PC-9 (cell line): ENCODE results near the gene PEX26. TPM values are rescaled to one million over a fixed set of nuclear protein-coding genes. Genes with fewer than 3 reads are reported as not detected.
A peak's percentile ranks its signal among the peaks of the same experiment; 100 is the strongest.
"Not testable (repeated sequence)": the region's sequence is repeated elsewhere in the genome, so short reads cannot be mapped to it uniquely, and the experiment has no call there.

Experiments used
- BruUV-seq: library from RNA; stranded (reverse); fragments of 400-500 nt; replicated peaks from 2 replicates; lab custom pipeline; 2021; lab: Mats Ljungman, UMichigan
- CTCF ChIA-PET: fragments of 300-600 bp; sonication (Branson Sonifier 250); formaldehyde crosslinking; loops from one replicate; lab custom pipeline; 2022; ENCODE audit warnings: antibody characterized with exemption; lab: Charles Lee
- POLR2A ChIA-PET: fragments of 300-600 bp; sonication (Branson Sonifier 250); formaldehyde crosslinking; loops from one replicate; lab custom pipeline; 2022; ENCODE audit warnings: antibody characterized with exemption; ENCODE audit not compliant: unreplicated experiment; lab: Charles Lee
- DNase-seq, 2 experiments: peaks; one replicate each; pipeline versions ENCODE4 v3.0.0 to v3.0.0-alpha.2; 2015 to 2022; ENCODE audit warnings: mixed read lengths in 1 of 2
- H2AFZ ChIP-seq: fragments of 200-600 bp; sonication (generic); 2 replicates; pipeline ENCODE4 v1.8.1; 2017; ENCODE audit warnings: antibody characterized with exemption
- H3F3A ChIP-seq: fragments of 200-600 bp; sonication (generic); 2 replicates; pipeline ENCODE4 v1.8.1; 2017; ENCODE audit warnings: antibody characterized with exemption, mild to moderate bottlenecking, low read depth; ENCODE audit not compliant: insufficient read depth
- H3K27ac ChIP-seq: fragments of 200-600 bp; sonication (generic); 2 replicates; pipeline ENCODE4 v1.6.1; 2016; ENCODE audit warnings: mixed run types
- H3K27me3 ChIP-seq: fragments of 200-600 bp; sonication (generic); 2 replicates; pipeline ENCODE4 v1.6.1; 2016; ENCODE audit warnings: low read depth, mixed run types; ENCODE audit not compliant: insufficient read depth
- H3K36me3 ChIP-seq: fragments of 200-600 bp; sonication (generic); 2 replicates; pipeline ENCODE4 v1.6.1; 2016; ENCODE audit warnings: low read depth, mixed run types
- H3K4me1 ChIP-seq: fragments of 200-600 bp; sonication (generic); replicated peaks from 2 replicates; pipeline ENCODE4 v1.6.1; 2016; ENCODE audit warnings: mixed run types; ENCODE audit not compliant: insufficient read depth
- H3K4me2 ChIP-seq: fragments of 200-600 bp; sonication (generic); 2 replicates; pipeline ENCODE4 v1.6.1; 2017; ENCODE audit warnings: mixed run types
- H3K4me3 ChIP-seq: fragments of 200-600 bp; sonication (generic); 2 replicates; pipeline ENCODE4 v1.6.1; 2016; ENCODE audit warnings: mixed run types
- H3K79me2 ChIP-seq: fragments of 200-600 bp; sonication (generic); 2 replicates; pipeline ENCODE4 v1.6.1; 2017; ENCODE audit warnings: low read depth, mixed run types
- H3K9me2 ChIP-seq: fragments of 200-600 bp; sonication (generic); 2 replicates; pipeline ENCODE4 v1.8.1; 2017; ENCODE audit warnings: mild to moderate bottlenecking; ENCODE audit not compliant: insufficient read depth
- H3K9me3 ChIP-seq: fragments of 200-600 bp; sonication (generic); 2 replicates; pipeline ENCODE4 v1.8.1; 2016; ENCODE audit warnings: low read depth; ENCODE audit not compliant: insufficient read depth
- H4K20me1 ChIP-seq: fragments of 200-600 bp; sonication (generic); 2 replicates; pipeline ENCODE4 v1.8.1; 2017; ENCODE audit not compliant: insufficient read depth
- EZH2 ChIP-seq: fragments of 200-600 bp; sonication (generic); IDR thresholded peaks from 2 replicates; pipeline ENCODE4 v1.8.0; 2017; ENCODE audit warnings: antibody characterized with exemption, low read depth
- intact Hi-C: fragments of 100-400 bp; cut with micrococcal nuclease; formaldehyde crosslinking; loops from one replicate; pipeline ENCODE4 v1.10.0; 2022; ENCODE audit not compliant: unreplicated experiment
- total RNA-seq: library from RNA; stranded (reverse); gene quantifications from 2 replicates; pipeline ENCODE4 v1.2.3, GENCODE V29; 2021
- TF ChIP-seq, protein P1 (sequence below): fragments of 200-600 bp; sonication (generic); conservative IDR thresholded peaks from 2 replicates; pipeline ENCODE4 v1.6.1; 2017; ENCODE audit warnings: mixed run types, antibody characterized with exemption, mild to moderate bottlenecking, moderate library complexity

PEX26 gene
- total RNA-seq, 1 experiment from 2014 or later = 30.0 TPM

DNA sequence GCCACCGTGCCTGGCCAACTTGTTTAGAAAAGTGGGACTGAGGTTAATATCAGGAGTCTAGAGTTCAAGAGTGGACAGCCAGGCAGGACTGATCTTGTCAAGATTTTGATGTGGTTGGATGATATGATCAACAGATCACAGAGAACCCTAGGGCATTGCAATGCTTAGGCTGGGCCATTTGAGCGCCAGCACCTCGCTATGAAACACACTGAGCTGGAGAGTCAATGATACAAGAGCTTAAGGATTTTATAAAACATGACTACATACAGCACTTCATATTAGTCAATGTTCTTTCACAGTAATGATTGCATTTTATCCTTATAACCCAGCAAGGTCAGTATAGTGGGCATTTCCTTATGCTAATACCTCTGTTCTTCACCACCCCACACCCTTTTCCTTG lies 15.4 kb upstream of the PEX26 start:
- Histone ChIP-seq H2AFZ (no peak overlapping the region), H3K36me3 (no peaks in the 10 kb centered on the region), H3K4me3 (no peak overlapping the region), H3K27ac (no peak overlapping the region), H3K79me2 (no peaks in the 10 kb centered on the region), H3K27me3 (no peaks in the 10 kb centered on the region), H3K4me2 (no peak overlapping the region), H4K20me1 (no peaks in the 10 kb centered on the region), H3F3A (no peaks in the 10 kb centered on the region), H3K9me2 (no peaks in the 10 kb centered on the region), H3K4me1 (peaks cover 16% of the 10 kb centered on the region), H3K9me3 (no peaks in the 10 kb centered on the region)
- CTCF ChIA-PET = interaction anchor here (0.8 kb wide), 1 partner anchor 14 kb away, joined by 4 read pairs; no protein-coding TSS in a partner anchor
- TF ChIP-seq EZH2 = no peak
- TF ChIP-seq, protein P1, sequence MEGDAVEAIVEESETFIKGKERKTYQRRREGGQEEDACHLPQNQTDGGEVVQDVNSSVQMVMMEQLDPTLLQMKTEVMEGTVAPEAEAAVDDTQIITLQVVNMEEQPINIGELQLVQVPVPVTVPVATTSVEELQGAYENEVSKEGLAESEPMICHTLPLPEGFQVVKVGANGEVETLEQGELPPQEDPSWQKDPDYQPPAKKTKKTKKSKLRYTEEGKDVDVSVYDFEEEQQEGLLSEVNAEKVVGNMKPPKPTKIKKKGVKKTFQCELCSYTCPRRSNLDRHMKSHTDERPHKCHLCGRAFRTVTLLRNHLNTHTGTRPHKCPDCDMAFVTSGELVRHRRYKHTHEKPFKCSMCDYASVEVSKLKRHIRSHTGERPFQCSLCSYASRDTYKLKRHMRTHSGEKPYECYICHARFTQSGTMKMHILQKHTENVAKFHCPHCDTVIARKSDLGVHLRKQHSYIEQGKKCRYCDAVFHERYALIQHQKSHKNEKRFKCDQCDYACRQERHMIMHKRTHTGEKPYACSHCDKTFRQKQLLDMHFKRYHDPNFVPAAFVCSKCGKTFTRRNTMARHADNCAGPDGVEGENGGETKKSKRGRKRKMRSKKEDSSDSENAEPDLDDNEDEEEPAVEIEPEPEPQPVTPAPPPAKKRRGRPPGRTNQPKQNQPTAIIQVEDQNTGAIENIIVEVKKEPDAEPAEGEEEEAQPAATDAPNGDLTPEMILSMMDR = no peak
- no peak for DNase-seq
- POLR2A ChIA-PET = no interaction called here
- no TSS peak for BruUV-seq
- intact Hi-C loops = no loop called here

DNA sequence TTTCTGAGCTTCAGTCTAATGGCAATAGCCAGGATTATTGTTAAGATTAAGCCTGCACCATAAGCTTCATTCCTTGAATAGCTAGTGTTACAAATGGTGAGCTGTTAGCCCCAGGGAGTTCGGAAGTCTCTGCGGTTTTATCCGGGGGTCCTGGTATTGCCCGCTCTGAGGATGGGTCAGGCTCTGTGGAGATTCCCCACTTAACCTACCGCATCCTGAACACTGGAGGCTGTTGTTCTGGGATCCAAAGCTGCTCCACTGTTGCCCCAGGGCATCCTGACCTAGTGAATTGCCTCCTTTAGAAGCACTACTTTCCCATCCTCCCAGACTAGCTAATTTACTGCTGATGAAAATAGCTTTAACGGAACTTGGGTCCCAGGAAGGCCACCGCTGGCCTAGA lies 14.5 kb upstream of the PEX26 start:
- intact Hi-C loops = no loop called here
- Histone ChIP-seq H3K4me1 (peaks cover 7% of the 10 kb centered on the region; the same call in 1 of the 2 replicates), H3K27me3 (no peaks in the 10 kb centered on the region), H3K9me2 (no peaks in the 10 kb centered on the region), H2AFZ (no peak overlapping the region), H3K27ac (no peak overlapping the region), H3K36me3 (no peaks in the 10 kb centered on the region), H3K9me3 (no peaks in the 10 kb centered on the region), H4K20me1 (no peaks in the 10 kb centered on the region), H3K79me2 (no peaks in the 10 kb centered on the region), H3K4me3 (no peak overlapping the region), H3K4me2 (no peak overlapping the region), H3F3A (no peaks in the 10 kb centered on the region)
- BruUV-seq = no TSS peak
- no peak for TF ChIP-seq EZH2
- TF ChIP-seq, protein P1 = no peak
- DNase-seq = peak in 1 of 2 experiments; percentile 12
- POLR2A ChIA-PET = no interaction called here
- CTCF ChIA-PET = interaction anchor here (0.8 kb wide), 1 partner anchor 13 kb away, joined by 4 read pairs; no protein-coding TSS in a partner anchor

DNA sequence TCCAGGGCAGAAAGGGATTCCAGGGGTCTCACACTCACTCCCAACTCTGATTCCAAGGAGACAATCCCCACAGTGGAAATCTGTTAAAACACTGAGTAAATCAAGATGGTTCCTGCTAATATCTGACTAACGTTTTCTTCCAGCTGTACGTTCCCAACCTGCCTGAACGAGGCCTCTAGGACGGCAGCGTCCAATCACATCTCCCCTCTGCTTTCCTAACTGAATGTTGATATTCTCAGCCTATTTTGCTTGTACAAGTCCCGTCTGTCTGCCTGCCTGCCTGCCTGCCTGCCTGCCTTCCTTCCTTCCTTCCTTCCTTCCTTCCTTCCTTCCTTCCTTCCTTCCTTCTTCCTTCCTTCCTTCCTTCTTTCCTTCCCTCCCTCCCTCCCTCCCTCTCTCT lies 14.1 kb upstream of the PEX26 start:
- POLR2A ChIA-PET, H3K27ac ChIP-seq, H3K36me3 ChIP-seq, CTCF ChIA-PET, H3K9me3 ChIP-seq, H3K4me3 ChIP-seq, DNase-seq, intact Hi-C loops, H2AFZ ChIP-seq, H4K20me1 ChIP-seq, BruUV-seq, H3F3A ChIP-seq, H3K4me2 ChIP-seq, H3K79me2 ChIP-seq, H3K27me3 ChIP-seq, H3K9me2 ChIP-seq, H3K4me1 ChIP-seq: not testable (repeated sequence)

DNA sequence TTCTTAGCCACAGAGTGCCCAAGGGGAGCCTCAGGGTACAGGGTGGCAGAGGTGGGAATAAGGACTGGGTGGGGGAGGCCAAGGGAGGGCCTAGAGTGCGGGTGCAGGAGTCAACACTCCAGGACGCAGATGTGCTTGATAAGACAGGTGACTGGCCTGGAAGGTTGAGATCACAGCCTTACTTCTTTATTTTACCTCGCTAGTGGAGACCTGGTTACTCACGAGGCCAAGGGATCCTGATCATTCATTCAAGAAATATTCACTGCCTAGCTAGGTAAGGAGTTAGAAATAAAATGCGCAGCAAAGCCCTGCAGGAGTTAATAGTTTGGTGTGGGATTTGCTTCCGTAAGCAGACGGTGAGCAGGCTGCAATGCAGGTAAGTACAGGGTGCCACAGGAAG lies 13.2 kb upstream of the PEX26 start:
- H3K36me3 ChIP-seq = no peaks in the 10 kb centered on the region
- H3K27ac ChIP-seq = no peak overlapping the region
- no peak for DNase-seq
- TF ChIP-seq EZH2 = no peak
- TF ChIP-seq, protein P1 = no peak
- H3K27me3 ChIP-seq = no peaks in the 10 kb centered on the region
- no peak overlapping the region for H3K4me3 ChIP-seq
- intact Hi-C loops = no loop called here
- H3K4me2 ChIP-seq = no peak overlapping the region
- no peaks in the 10 kb centered on the region for H4K20me1 ChIP-seq
- peaks cover 6% of the 10 kb centered on the region; the same call in 1 of the 2 replicates for H3K4me1 ChIP-seq
- no peak overlapping the region for H2AFZ ChIP-seq
- ChIA-PET POLR2A (no interaction called here), CTCF (interaction anchor here (1.0 kb wide), 1 partner anchor 11 kb away, joined by 4 read pairs; no protein-coding TSS in a partner anchor)
- H3F3A ChIP-seq = no peaks in the 10 kb centered on the region
- H3K9me2 ChIP-seq = no peaks in the 10 kb centered on the region
- no peaks in the 10 kb centered on the region for H3K9me3 ChIP-seq
- no TSS peak for BruUV-seq
- no peaks in the 10 kb centered on the region for H3K79me2 ChIP-seq
